ENCODE measurements around the gene TIAL1. TPM values are rescaled to one million over a fixed set of nuclear protein-coding genes. Genes with fewer than 3 reads are reported as not detected.

Gene TIAL1
- total and polyA plus RNA-seq, 2 donors (not counting 3 experiments of a cell fraction or from before 2014, with no cell fraction given) = 57.7 to 150 TPM

DNA sequence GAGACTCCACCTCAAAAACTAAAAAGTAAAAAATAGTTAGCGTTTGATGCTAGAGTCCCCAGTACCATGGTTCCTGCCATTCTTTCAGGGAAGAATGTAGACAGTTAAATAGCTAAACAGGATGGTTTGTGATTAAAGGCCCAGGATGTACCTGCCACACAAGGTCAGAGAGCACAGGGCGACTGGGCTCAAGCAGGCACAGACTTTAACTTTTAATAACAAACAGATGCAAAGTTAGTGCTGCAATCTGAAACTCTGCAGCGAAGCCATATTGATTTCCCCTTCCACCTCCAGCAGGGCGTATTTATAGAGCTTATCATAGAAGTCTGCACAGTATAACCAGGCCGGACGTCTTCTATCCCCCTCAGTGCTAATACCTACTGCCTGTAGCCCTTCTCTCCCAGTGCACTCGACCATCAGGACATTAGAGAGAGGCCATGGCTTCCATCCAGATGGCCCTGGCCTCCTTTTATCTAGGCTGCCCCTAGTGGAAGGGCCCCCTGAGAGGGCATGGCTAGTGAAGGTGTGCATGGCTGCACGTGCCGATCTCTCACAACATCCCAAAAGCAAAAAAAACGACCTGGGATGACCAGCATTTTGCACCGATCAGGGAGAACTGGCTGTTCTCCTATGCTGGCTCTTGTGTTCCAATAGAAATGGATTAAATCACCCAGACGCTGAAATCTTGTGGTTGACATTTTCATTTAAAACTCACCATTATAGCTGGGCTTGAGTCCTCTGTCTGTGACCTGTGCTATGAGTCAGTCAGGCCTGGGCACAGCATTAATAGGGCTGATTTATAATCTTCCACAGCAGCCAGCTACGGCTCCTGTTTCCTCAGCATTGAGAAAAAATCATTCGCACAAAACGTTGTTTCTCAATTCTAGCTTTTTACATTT, 46.8 kb upstream of the TIAL1 start:
- no peaks in the 10 kb centered on the region for H4K20me1 ChIP-seq (replicated peaks; ENCODE audit: control insufficient read depth, extremely low read depth, insufficient read depth, low read length)
- no peaks in the 10 kb centered on the region for H3K9me3 ChIP-seq (replicated peaks; ENCODE audit: control insufficient read depth, insufficient read depth, low read length)
- BruUV-seq (replicated peaks) = no TSS peak
- dilution Hi-C loops (cut with MboI; ENCODE audit: extremely low pct_ligation_motif_present, low sequenced_read_pairs) (no loop called here), intact Hi-C loops (cut with micrococcal nuclease) (no loop called here)
- CTCF ChIA-PET = interaction anchor here (0.8 to 1.9 kb wide), 7 partner anchors 8 to 216 kb away, joined by 3 to 7 read pairs (median 4); partner anchors contain the start of genes BAG3 and INPP5F
- H3K36me3 ChIP-seq (ENCODE audit: control insufficient read depth in 2 of 2, extremely low read depth in 1 of 2, insufficient read depth in 2 of 2, low read length in 2 of 2) = no peaks in the 10 kb centered on the region
- no peak overlapping the region for H3K9ac ChIP-seq (replicated peaks; ENCODE audit: extremely low read depth, insufficient read depth, low read length)
- FAIRE-seq (no peak), DNase-seq (ENCODE audit: low read depth, low spot score) (no peak)
- H3K4me1 ChIP-seq (ENCODE audit: control insufficient read depth, extremely low read depth, insufficient read depth, low read length) = no peaks in the 10 kb centered on the region
- no peak overlapping the region for H3K27ac ChIP-seq (ENCODE audit: insufficient read depth, low read depth, low read length)
- no peaks in the 10 kb centered on the region for H3K79me2 ChIP-seq (ENCODE audit: control insufficient read depth, insufficient read depth, low read length)
- H2AFZ ChIP-seq (ENCODE audit: low read depth, low read length) = no peak overlapping the region
- H3K27me3 ChIP-seq (ENCODE audit: control insufficient read depth in 2 of 2, insufficient read depth in 2 of 2, low read length in 2 of 2) = peaks cover 0 to 2% of the 10 kb centered on the region in 2 experiments
- H3K4me2 ChIP-seq (ENCODE audit: insufficient read depth, low read length) = no peak overlapping the region
- TF ChIP-seq FOS (IDR thresholded peaks at IDR 0.05; ENCODE audit: borderline replicate concordance, insufficient read depth, low read length) (no peak), EZH2 (IDR thresholded peaks at IDR 0.05; ENCODE audit: borderline replicate concordance, low read depth, low read length, severe bottlenecking) (no peak), MYC (IDR thresholded peaks at IDR 0.05; ENCODE audit: low read depth, low read length) (no peak), JUN (IDR thresholded peaks at IDR 0.05; ENCODE audit: borderline replicate concordance, insufficient read depth, insufficient read length, low read depth) (no peak), GATA2 (IDR thresholded peaks at IDR 0.05; ENCODE audit: insufficient read depth, insufficient read length, low read depth, low read length) (no peak), POLR2A (IDR thresholded peaks at IDR 0.05; ENCODE audit: low read depth, low read length) (no peak), POLR2AphosphoS5 (IDR thresholded peaks at IDR 0.05; ENCODE audit: insufficient read depth, low read depth, low read length) (no peak)
- TF ChIP-seq, protein P1, sequence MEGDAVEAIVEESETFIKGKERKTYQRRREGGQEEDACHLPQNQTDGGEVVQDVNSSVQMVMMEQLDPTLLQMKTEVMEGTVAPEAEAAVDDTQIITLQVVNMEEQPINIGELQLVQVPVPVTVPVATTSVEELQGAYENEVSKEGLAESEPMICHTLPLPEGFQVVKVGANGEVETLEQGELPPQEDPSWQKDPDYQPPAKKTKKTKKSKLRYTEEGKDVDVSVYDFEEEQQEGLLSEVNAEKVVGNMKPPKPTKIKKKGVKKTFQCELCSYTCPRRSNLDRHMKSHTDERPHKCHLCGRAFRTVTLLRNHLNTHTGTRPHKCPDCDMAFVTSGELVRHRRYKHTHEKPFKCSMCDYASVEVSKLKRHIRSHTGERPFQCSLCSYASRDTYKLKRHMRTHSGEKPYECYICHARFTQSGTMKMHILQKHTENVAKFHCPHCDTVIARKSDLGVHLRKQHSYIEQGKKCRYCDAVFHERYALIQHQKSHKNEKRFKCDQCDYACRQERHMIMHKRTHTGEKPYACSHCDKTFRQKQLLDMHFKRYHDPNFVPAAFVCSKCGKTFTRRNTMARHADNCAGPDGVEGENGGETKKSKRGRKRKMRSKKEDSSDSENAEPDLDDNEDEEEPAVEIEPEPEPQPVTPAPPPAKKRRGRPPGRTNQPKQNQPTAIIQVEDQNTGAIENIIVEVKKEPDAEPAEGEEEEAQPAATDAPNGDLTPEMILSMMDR (IDR thresholded peaks at IDR 0.05; ENCODE audit: extremely low read depth in 1 of 2, insufficient read depth in 1 of 2, low read depth in 1 of 2, low read length in 2 of 2) = no peak
- TF ChIP-seq, protein P2, sequence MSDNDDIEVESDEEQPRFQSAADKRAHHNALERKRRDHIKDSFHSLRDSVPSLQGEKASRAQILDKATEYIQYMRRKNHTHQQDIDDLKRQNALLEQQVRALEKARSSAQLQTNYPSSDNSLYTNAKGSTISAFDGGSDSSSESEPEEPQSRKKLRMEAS (IDR thresholded peaks at IDR 0.05; ENCODE audit: insufficient read depth, insufficient read length) = no peak
- no peak overlapping the region for H3K4me3 ChIP-seq (replicated peaks in 1 of 3; ENCODE audit: insufficient read depth in 1 of 3, low read depth in 1 of 3, low read length in 3 of 3)
- POLR2A ChIA-PET = no interaction called here
- no peaks in the 10 kb centered on the region for H3K9me1 ChIP-seq (replicated peaks; ENCODE audit: control insufficient read depth, extremely low read depth, insufficient read depth, low read length)

Measured in endothelial cell of umbilical vein (primary cell).